ENCODE results near the gene DCAKD. TPM values are rescaled to one million over a fixed set of nuclear protein-coding genes. Genes with fewer than 3 reads are reported as not detected.
A peak's percentile ranks its signal among the peaks of the same experiment; 100 is the strongest.

Gene DCAKD
- total RNA-seq, 1 donor, result 52.2 TPM

GRCh38 chr17:45022288-45022648 is 29.2 kb downstream of the DCAKD start:
- no peak for TF ChIP-seq CTCF (IDR thresholded peaks at IDR 0.05; ENCODE audit: insufficient read depth, low read depth, low read length)
- no peak for DNase-seq (ENCODE audit: low read depth)
- no peak overlapping the region for H3K4me3 ChIP-seq (ENCODE audit: low read depth, low read length)

GRCh38 chr17:45021607-45022287 is 29.7 kb downstream of the DCAKD start:
- peak; percentile 57 for TF ChIP-seq CTCF (IDR thresholded peaks at IDR 0.05; ENCODE audit: insufficient read depth, low read depth, low read length)
- DNase-seq (ENCODE audit: low read depth), result peak; percentile 69
- peak overlapping the region; percentile 46 for H3K4me3 ChIP-seq (ENCODE audit: low read depth, low read length)

- no peak for DNase-seq (ENCODE audit: low read depth)
- H3K4me3 ChIP-seq (ENCODE audit: low read depth, low read length), result no peak overlapping the region
- no peak for TF ChIP-seq CTCF (IDR thresholded peaks at IDR 0.05; ENCODE audit: insufficient read depth, low read depth, low read length)
Measured at GRCh38 chr17:45020354-45021138, 30.9 kb downstream of the DCAKD start.

- peak overlapping the region; percentile 58 for H3K4me3 ChIP-seq (ENCODE audit: low read depth, low read length)
- peak; percentile 38 for TF ChIP-seq CTCF (IDR thresholded peaks at IDR 0.05; ENCODE audit: insufficient read depth, low read depth, low read length)
- no peak for DNase-seq (ENCODE audit: low read depth)
Measured at GRCh38 chr17:45018848-45019711, 32.4 kb downstream of the DCAKD start.

GRCh38 chr17:45018514-45018847 is 33.0 kb downstream of the DCAKD start:
- peak overlapping the region; percentile 58 for H3K4me3 ChIP-seq (ENCODE audit: low read depth, low read length)
- no peak for DNase-seq (ENCODE audit: low read depth)
- TF ChIP-seq CTCF (IDR thresholded peaks at IDR 0.05; ENCODE audit: insufficient read depth, low read depth, low read length), result no peak

- no peak for DNase-seq (ENCODE audit: low read depth)
- peak; percentile 41 for TF ChIP-seq CTCF (IDR thresholded peaks at IDR 0.05; ENCODE audit: insufficient read depth, low read depth, low read length)
- no peak overlapping the region for H3K4me3 ChIP-seq (ENCODE audit: low read depth, low read length)
Measured at GRCh38 chr17:45016823-45017222, 34.6 kb downstream of the DCAKD start.
